ENCODE data around the gene TOR4A. TPM values are rescaled to one million over a fixed set of nuclear protein-coding genes. Genes with fewer than 3 reads are reported as not detected.

The TOR4A gene
- total RNA-seq, 1 donor from 2014 or later, result 1.9 TPM

GRCh38 chr9:137233143-137233980 lies 44.2 kb upstream of the TOR4A start:
- no peak for TF ChIP-seq CTCF (IDR thresholded peaks at IDR 0.05)
- no peak for DNase-seq (ENCODE audit: extremely low spot score, unreplicated experiment)
- Mint-ChIP-seq H3K27ac (ENCODE audit: unreplicated experiment) (no peak overlapping the region), H3K4me1 (ENCODE audit: unreplicated experiment) (peaks cover 1% of the 10 kb centered on the region), H3K9me3 (ENCODE audit: unreplicated experiment) (no peaks in the 10 kb centered on the region), H3K36me3 (ENCODE audit: unreplicated experiment) (no peaks in the 10 kb centered on the region), H3K27me3 (ENCODE audit: unreplicated experiment) (no peaks in the 10 kb centered on the region), H3K4me3 (ENCODE audit: unreplicated experiment) (no peak overlapping the region)

DNA sequence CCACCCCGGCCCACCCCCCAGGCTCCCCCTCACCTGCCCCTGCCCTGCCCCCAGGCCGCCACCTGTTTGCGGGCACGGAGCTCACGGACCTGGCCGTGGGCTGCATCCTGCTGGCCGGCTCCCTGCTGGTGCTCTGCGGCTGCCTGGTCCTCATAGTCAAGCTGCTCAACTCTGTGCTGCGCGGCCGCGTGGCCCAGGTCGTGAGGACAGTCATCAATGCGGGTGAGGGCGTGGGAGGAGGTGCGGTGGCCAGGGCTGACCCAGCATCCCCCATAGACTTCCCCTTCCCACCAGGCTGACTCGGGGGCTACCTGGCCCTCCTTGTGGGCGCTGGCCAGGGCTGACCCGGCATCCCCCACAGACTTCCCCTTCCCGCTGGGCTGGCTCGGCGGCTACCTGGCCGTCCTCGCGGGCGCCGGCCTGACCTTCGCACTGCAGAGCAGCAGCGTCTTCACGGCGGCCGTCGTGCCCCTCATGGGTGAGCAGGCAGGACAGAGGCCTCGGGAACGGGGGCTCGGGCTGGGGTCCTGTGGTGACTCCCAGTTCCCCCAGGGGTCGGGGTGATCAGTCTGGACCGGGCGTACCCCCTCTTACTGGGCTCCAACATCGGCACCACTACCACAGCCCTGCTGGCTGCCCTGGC lies 43.4 kb upstream of the TOR4A start:
- DNase-seq (ENCODE audit: extremely low spot score, unreplicated experiment), result no peak

GRCh38 chr9:137234758-137235423 lies 42.6 kb upstream of the TOR4A start:
- peaks cover 12% of the 10 kb centered on the region for H3K4me1 Mint-ChIP-seq (ENCODE audit: unreplicated experiment)
- DNase-seq (ENCODE audit: extremely low spot score, unreplicated experiment), result no peak
- TF ChIP-seq CTCF (IDR thresholded peaks at IDR 0.05), result no peak
- H3K36me3 Mint-ChIP-seq (ENCODE audit: unreplicated experiment), result no peaks in the 10 kb centered on the region
- no peaks in the 10 kb centered on the region for H3K27me3 Mint-ChIP-seq (ENCODE audit: unreplicated experiment)
- no peaks in the 10 kb centered on the region for H3K9me3 Mint-ChIP-seq (ENCODE audit: unreplicated experiment)
- H3K27ac Mint-ChIP-seq (ENCODE audit: unreplicated experiment), result no peak overlapping the region
- H3K4me3 Mint-ChIP-seq (ENCODE audit: unreplicated experiment), result no peak overlapping the region

More for the DNA sequence above, 43.4 kb upstream of the TOR4A start:
- Mint-ChIP-seq H3K4me3 (ENCODE audit: unreplicated experiment) (no peak overlapping the region), H3K9me3 (ENCODE audit: unreplicated experiment) (no peaks in the 10 kb centered on the region), H3K27me3 (ENCODE audit: unreplicated experiment) (no peaks in the 10 kb centered on the region), H3K36me3 (ENCODE audit: unreplicated experiment) (no peaks in the 10 kb centered on the region), H3K4me1 (ENCODE audit: unreplicated experiment) (peaks cover 7% of the 10 kb centered on the region), H3K27ac (ENCODE audit: unreplicated experiment) (no peak overlapping the region)
- TF ChIP-seq CTCF (IDR thresholded peaks at IDR 0.05), result no peak

GRCh38 chr9:137235424-137236237 lies 41.9 kb upstream of the TOR4A start:
- Mint-ChIP-seq H3K9me3 (ENCODE audit: unreplicated experiment) (no peaks in the 10 kb centered on the region), H3K27me3 (ENCODE audit: unreplicated experiment) (no peaks in the 10 kb centered on the region), H3K4me1 (ENCODE audit: unreplicated experiment) (peaks cover 14% of the 10 kb centered on the region), H3K27ac (ENCODE audit: unreplicated experiment) (no peak overlapping the region), H3K36me3 (ENCODE audit: unreplicated experiment) (no peaks in the 10 kb centered on the region), H3K4me3 (ENCODE audit: unreplicated experiment) (no peak overlapping the region)
- no peak for TF ChIP-seq CTCF (IDR thresholded peaks at IDR 0.05)
- no peak for DNase-seq (ENCODE audit: extremely low spot score, unreplicated experiment)

Data from osteocyte (in vitro differentiated cells).